HCT116 (cell line): ENCODE results near the gene IQCN. TPM values are rescaled to one million over a fixed set of nuclear protein-coding genes. Genes with fewer than 3 reads are reported as not detected.

Experiments used
- ATAC-seq: fragments of 200-7000 bp; cut with Tn5 transposase; 2 replicates; pipeline ENCODE4 v1.9.1; 2020; ENCODE audit warnings: mild to moderate bottlenecking, moderate library complexity
- BruUV-seq: library from RNA; stranded (reverse); fragments of 400-500 nt; replicated peaks from 2 replicates; lab custom pipeline; 2021; lab: Mats Ljungman, UMichigan
- CTCF ChIA-PET: fragments of 300-600 bp; sonication (Branson Sonifier 250); formaldehyde crosslinking; loops from one replicate; lab custom pipeline; 2021; ENCODE audit warnings: antibody characterized with exemption; lab: Charles Lee
- POLR2A ChIA-PET: fragments of 300-600, 350-600 bp; sonication (Branson Sonifier 250); formaldehyde crosslinking; loops from one replicate; lab custom pipeline; 2021; ENCODE audit warnings: antibody characterized with exemption; lab: Charles Lee
- RAD21 ChIA-PET, 2 experiments: fragments of 300-600 bp; sonication (Branson Sonifier 250); formaldehyde crosslinking; loops; one replicate each; lab custom pipeline; 2023; ENCODE audit warnings: low total read pairs in 2 of 2; ENCODE audit not compliant: uncharacterized antibody in 2 of 2, unreplicated experiment in 2 of 2, low non-redundant PET in 1 of 2; lab: Charles Lee
- DNase-seq: peaks from one replicate; pipeline ENCODE4 v3.0.0-alpha.2; 2010; ENCODE audit warnings: low read depth, low spot score
- H2AFZ ChIP-seq: fragments of 200-600 bp; shearing (Covaris generic), sonication (generic); 2 replicates; pipeline ENCODE4 v1.6.1; 2017; ENCODE audit warnings: low read depth, mixed run types, mixed read lengths, antibody characterized with exemption, low read length; ENCODE audit not compliant: poor library complexity, severe bottlenecking
- H3K27ac ChIP-seq: 2 replicates; pipeline ENCODE4 v1.5.1; 2012; ENCODE audit warnings: low read depth, low read length
- H3K27me3 ChIP-seq: fragments of 200-600 bp; sonication (generic); 2 replicates; pipeline ENCODE4 v1.6.1; 2016; ENCODE audit warnings: mixed run types, low read length, mixed read lengths; ENCODE audit not compliant: insufficient read depth
- H3K36me3 ChIP-seq, 2 experiments: fragments of 200-500 bp in 1 of 2; fragments of 200-600 bp in 1 of 2; sonication (Bioruptor generic) in 1 of 2; sonication (generic) in 1 of 2; 2 replicates each; pipeline versions ENCODE4 v1.5.1 to v1.6.1; 2014 to 2016; ENCODE audit warnings: low read length in 2 of 2, inconsistent platforms in 1 of 2, mixed read lengths in 1 of 2, mixed run types in 1 of 2; ENCODE audit not compliant: insufficient read depth in 2 of 2, control insufficient read depth in 1 of 2
- H3K4me1 ChIP-seq, 2 experiments: fragments of 200-600 bp in 1 of 2; sonication (generic) in 1 of 2; 2 replicates each; pipeline versions ENCODE4 v1.5.1 to v1.6.1; 2012 to 2017; ENCODE audit warnings: low read length in 2 of 2, inconsistent platforms in 1 of 2, mild to moderate bottlenecking in 1 of 2, mixed read lengths in 1 of 2, mixed run types in 1 of 2, moderate library complexity in 1 of 2; ENCODE audit not compliant: insufficient read depth in 2 of 2, control insufficient read depth in 1 of 2
- H3K4me2 ChIP-seq: fragments of 200-600 bp; sonication (generic); 2 replicates; pipeline ENCODE4 v1.6.1; 2017; ENCODE audit warnings: mixed run types, low read length, mixed read lengths
- H3K4me3 ChIP-seq, 2 experiments: fragments of 200-600 bp in 1 of 2; sonication (generic) in 1 of 2; replicated peaks in 1 of 2; 2 replicates each; pipeline ENCODE4 v1.5.1; 2011 to 2016; ENCODE audit warnings: low read length in 2 of 2, control low read depth in 1 of 2, low read depth in 1 of 2, mild to moderate bottlenecking in 1 of 2, mixed read lengths in 1 of 2, mixed run types in 1 of 2
- H3K79me2 ChIP-seq: fragments of 200-600 bp; sonication (generic); 2 replicates; pipeline ENCODE4 v1.6.1; 2017; ENCODE audit warnings: mild to moderate bottlenecking, mixed run types, low read length, moderate library complexity, mixed read lengths; ENCODE audit not compliant: insufficient read depth
- H3K9ac ChIP-seq: fragments of 200-600 bp; sonication (generic); 2 replicates; pipeline ENCODE4 v1.6.1; 2016; ENCODE audit warnings: low read length, mixed read lengths
- H3K9me2 ChIP-seq: fragments of 200-600 bp; sonication (generic), shearing (Covaris generic); 2 replicates; pipeline ENCODE4 v1.6.1; 2017; ENCODE audit warnings: mixed run types, mild to moderate bottlenecking, moderate library complexity; ENCODE audit not compliant: insufficient read depth
- H3K9me3 ChIP-seq, 2 experiments: fragments of 200-500 bp in 1 of 2; fragments of 200-600 bp in 1 of 2; sonication (Bioruptor generic) in 1 of 2; sonication (generic) in 1 of 2; 2 replicates each; pipeline ENCODE4 v1.6.1; 2014 to 2017; ENCODE audit warnings: low read length in 2 of 2, mixed read lengths in 2 of 2, inconsistent platforms in 1 of 2, low read depth in 1 of 2, mild to moderate bottlenecking in 1 of 2, mixed run types in 1 of 2, moderate library complexity in 1 of 2; ENCODE audit not compliant: control insufficient read depth in 1 of 2, insufficient read depth in 1 of 2
- H4K20me1 ChIP-seq: fragments of 200-600 bp; sonication (generic), shearing (Covaris generic); 2 replicates; pipeline ENCODE4 v1.6.1; 2017; ENCODE audit warnings: mixed run types, mild to moderate bottlenecking, moderate library complexity; ENCODE audit not compliant: insufficient read depth
- CBX3 ChIP-seq: IDR thresholded peaks from 2 replicates; pipeline ENCODE4 v1.6.1; 2012; ENCODE audit warnings: low read depth
- FOSL1 ChIP-seq: IDR thresholded peaks from 2 replicates; pipeline ENCODE4 v1.6.1; 2012; ENCODE audit warnings: low read depth
- JUND ChIP-seq: IDR thresholded peaks from 2 replicates; pipeline ENCODE4 v1.6.1; 2012
- POLR2AphosphoS5 ChIP-seq: IDR thresholded peaks from 2 replicates; pipeline ENCODE4 v1.6.1; 2011; ENCODE audit warnings: mild to moderate bottlenecking, low read depth, low read length, moderate library complexity
- SP1 ChIP-seq: IDR thresholded peaks from 2 replicates; pipeline ENCODE4 v1.6.1; 2012; ENCODE audit warnings: low read depth
- ZFX ChIP-seq: fragments of 450-650 bp; IDR thresholded peaks from 2 replicates; pipeline ENCODE4 v1.6.1; 2017
- intact Hi-C: fragments of 100-400 bp; cut with micrococcal nuclease; formaldehyde crosslinking; loops from 2 replicates; pipeline ENCODE4 v1.10.0; 2022
- total RNA-seq: library from RNA; stranded (reverse); gene quantifications from one replicate; pipeline ENCODE4 v1.2.1, GENCODE V29; 2021; ENCODE audit not compliant: unreplicated experiment
- TF ChIP-seq, protein P1 (sequence below): IDR thresholded peaks from 2 replicates; pipeline ENCODE4 v1.6.1; 2012
- TF ChIP-seq, protein P2 (sequence below): IDR thresholded peaks from 2 replicates; pipeline ENCODE4 v1.6.1; 2012; ENCODE audit warnings: low read depth
- TF ChIP-seq, protein P3 (sequence below): IDR thresholded peaks from 2 replicates; pipeline ENCODE4 v1.6.1; 2012

The IQCN gene
- total RNA-seq, 1 experiment from 2014 or later, result 4.8 TPM

DNA sequence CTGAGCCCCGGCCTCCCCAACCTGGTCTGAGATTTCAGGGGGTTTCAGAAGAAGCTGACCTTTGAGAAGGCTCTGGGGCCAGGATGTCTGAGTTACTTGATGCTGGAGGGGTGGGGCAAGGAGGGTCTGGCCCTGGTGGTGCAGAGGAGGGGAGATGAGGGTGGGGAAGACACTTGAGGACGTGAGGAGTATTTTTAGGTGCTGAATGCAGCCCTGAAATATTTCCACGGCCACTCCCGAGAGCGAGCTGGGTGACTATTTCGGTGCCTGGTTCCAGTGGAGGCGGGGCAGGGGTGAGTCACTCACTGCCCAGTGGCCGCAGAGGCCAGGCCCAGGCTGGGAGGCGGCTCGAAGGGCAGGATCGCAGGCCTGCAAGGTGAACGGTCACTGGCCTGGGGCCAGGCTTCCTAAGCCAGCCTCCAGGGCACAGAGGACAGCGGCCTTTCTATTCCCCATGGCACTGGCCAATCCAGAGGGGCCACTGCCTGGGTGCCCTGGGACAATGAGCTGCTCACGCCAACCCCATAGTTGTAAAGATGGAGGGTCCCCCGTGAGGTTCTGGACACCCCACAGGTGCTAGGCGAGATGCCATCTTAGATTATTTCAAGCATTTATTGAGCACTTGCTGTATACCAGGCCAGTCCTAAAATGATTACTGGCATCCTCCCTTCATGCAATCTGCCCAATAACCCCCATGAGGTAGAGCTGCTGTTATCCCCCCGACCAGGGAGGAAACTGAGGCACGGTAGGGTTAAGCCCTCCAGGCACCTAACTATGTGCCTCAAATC is 26.9 kb upstream of the IQCN start:
- Histone ChIP-seq H4K20me1 (no peaks in the 10 kb centered on the region), H3K9me3 (no peaks in the 10 kb centered on the region), H3K27ac (peak overlapping the region; percentile 67), H3K9ac (peak overlapping the region; percentile 64), H3K4me1 (peaks cover 59 to 86% of the 10 kb centered on the region in 2 experiments), H3K27me3 (no peaks in the 10 kb centered on the region), H2AFZ (no peak overlapping the region), H3K4me3 (peak overlapping the region in 1 of 2 experiments; percentile 34; a peak in 2 of 4 replicates), H3K4me2 (peak overlapping the region; percentile 85), H3K79me2 (no peaks in the 10 kb centered on the region), H3K36me3 (peaks cover 2 to 3% of the 10 kb centered on the region in 2 experiments; a peak in 2 of 4 replicates), H3K9me2 (no peaks in the 10 kb centered on the region)
- intact Hi-C loops, result no loop called here
- ATAC-seq (peak; percentile 56), DNase-seq (no peak)
- ChIA-PET RAD21 (interaction anchor here in 1 of 2 experiments (0.8 kb wide), 1 partner anchor 9 kb away, joined by 3 read pairs; no protein-coding TSS in a partner anchor), POLR2A (interaction anchor here (1.1 to 2.9 kb wide), 4 partner anchors 9 to 22 kb away, joined by 5 to 26 read pairs (median 16); partner anchors contain the start of genes JUND and LSM4), CTCF (interaction anchor here (1.8 kb wide), 1 partner anchor 22 kb away, joined by 8 read pairs; no protein-coding TSS in a partner anchor)
- TF ChIP-seq CBX3 (peak; percentile 72), POLR2AphosphoS5 (peak; percentile 50), FOSL1 (peak; percentile 82), JUND (peak; percentile 87), SP1 (peak; percentile 85), ZFX (no peak)
- TF ChIP-seq, protein P1, sequence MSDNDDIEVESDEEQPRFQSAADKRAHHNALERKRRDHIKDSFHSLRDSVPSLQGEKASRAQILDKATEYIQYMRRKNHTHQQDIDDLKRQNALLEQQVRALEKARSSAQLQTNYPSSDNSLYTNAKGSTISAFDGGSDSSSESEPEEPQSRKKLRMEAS, result peak; percentile 45; the same call in 1 of the 2 replicates
- TF ChIP-seq, protein P2, sequence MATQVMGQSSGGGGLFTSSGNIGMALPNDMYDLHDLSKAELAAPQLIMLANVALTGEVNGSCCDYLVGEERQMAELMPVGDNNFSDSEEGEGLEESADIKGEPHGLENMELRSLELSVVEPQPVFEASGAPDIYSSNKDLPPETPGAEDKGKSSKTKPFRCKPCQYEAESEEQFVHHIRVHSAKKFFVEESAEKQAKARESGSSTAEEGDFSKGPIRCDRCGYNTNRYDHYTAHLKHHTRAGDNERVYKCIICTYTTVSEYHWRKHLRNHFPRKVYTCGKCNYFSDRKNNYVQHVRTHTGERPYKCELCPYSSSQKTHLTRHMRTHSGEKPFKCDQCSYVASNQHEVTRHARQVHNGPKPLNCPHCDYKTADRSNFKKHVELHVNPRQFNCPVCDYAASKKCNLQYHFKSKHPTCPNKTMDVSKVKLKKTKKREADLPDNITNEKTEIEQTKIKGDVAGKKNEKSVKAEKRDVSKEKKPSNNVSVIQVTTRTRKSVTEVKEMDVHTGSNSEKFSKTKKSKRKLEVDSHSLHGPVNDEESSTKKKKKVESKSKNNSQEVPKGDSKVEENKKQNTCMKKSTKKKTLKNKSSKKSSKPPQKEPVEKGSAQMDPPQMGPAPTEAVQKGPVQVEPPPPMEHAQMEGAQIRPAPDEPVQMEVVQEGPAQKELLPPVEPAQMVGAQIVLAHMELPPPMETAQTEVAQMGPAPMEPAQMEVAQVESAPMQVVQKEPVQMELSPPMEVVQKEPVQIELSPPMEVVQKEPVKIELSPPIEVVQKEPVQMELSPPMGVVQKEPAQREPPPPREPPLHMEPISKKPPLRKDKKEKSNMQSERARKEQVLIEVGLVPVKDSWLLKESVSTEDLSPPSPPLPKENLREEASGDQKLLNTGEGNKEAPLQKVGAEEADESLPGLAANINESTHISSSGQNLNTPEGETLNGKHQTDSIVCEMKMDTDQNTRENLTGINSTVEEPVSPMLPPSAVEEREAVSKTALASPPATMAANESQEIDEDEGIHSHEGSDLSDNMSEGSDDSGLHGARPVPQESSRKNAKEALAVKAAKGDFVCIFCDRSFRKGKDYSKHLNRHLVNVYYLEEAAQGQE, result no peak
- TF ChIP-seq, protein P3, sequence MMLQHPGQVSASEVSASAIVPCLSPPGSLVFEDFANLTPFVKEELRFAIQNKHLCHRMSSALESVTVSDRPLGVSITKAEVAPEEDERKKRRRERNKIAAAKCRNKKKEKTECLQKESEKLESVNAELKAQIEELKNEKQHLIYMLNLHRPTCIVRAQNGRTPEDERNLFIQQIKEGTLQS, result no peak
- BruUV-seq, result no TSS peak
